ENCODE results near the gene YY2. TPM values are rescaled to one million over a fixed set of nuclear protein-coding genes. Genes with fewer than 3 reads are reported as not detected.

YY2 gene
- polyA plus RNA-seq (2011; rRNA removed) (1.8 and 2.2 TPM in 2 replicates), polyA plus RNA-seq (2017; fragmentation: RNase III; extraction: RNeasy Plus Mini Kit Qiagen cat#74134 plus additional on column Dnase treatment) (2.6 to 3.2 TPM (median 3.2 TPM) in 3 replicates), polyA minus RNA-seq (2011; rRNA and poly(A)+ RNA removed) (1.3 and 1.8 TPM in 2 replicates)
- 1.4 and 1.5 TPM in 2 replicates for polyA plus RNA-seq (2012; cell fraction: cytosol; rRNA removed)
- polyA plus RNA-seq (2012; cell fraction: nucleus; rRNA removed) = 3.8 and 4.2 TPM in 2 replicates

- H3K27ac ChIP-seq = no peak within 1 kb of the TSS
- H3K4me3 ChIP-seq = no peak within 1 kb of the TSS
- no peaks in the 10 kb centered on the region for H3K4me1 ChIP-seq
- no peak for DNase-seq (ENCODE audit: low read depth in 1 of 2, low spot score in 1 of 2)
- no peak for ATAC-seq
- POLR2A ChIA-PET = no interaction called here
- no peak for FAIRE-seq
- H3K4me2 ChIP-seq = no peak within 1 kb of the TSS
- no peak for TF ChIP-seq JUN (IDR thresholded peaks at IDR 0.05)
- no peak for TF ChIP-seq HOXA7 (CRISPR knock-in tag; IDR thresholded peaks at IDR 0.05)
- no peak for TF ChIP-seq HEYL (CRISPR knock-in tag; IDR thresholded peaks at IDR 0.05)
- TF ChIP-seq CEBPB (IDR thresholded peaks at IDR 0.05) = no peak
- no peak for TF ChIP-seq RNF2 (IDR thresholded peaks at IDR 0.05; ENCODE audit: borderline replicate concordance, low read depth)
- TF ChIP-seq POLR2A (IDR thresholded peaks at IDR 0.05; ENCODE audit: low read length) = no peak
- no peak for TF ChIP-seq ZFP36 (IDR thresholded peaks at IDR 0.05; ENCODE audit: borderline replicate concordance, partially characterized antibody)
- TF ChIP-seq ATOH8 (CRISPR knock-in tag; IDR thresholded peaks at IDR 0.05; ENCODE audit: low read depth) = no peak
- TF ChIP-seq, protein P1, sequence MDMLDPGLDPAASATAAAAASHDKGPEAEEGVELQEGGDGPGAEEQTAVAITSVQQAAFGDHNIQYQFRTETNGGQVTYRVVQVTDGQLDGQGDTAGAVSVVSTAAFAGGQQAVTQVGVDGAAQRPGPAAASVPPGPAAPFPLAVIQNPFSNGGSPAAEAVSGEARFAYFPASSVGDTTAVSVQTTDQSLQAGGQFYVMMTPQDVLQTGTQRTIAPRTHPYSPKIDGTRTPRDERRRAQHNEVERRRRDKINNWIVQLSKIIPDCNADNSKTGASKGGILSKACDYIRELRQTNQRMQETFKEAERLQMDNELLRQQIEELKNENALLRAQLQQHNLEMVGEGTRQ (IDR thresholded peaks at IDR 0.05) = no peak
- no peak for TF ChIP-seq HES2 (IDR thresholded peaks at IDR 0.05)
- no peak for TF ChIP-seq CBX8 (IDR thresholded peaks at IDR 0.05)
- TF ChIP-seq SREBF2 (IDR thresholded peaks at IDR 0.05) = no peak
- no peak for TF ChIP-seq CHD2 (IDR thresholded peaks at IDR 0.05; ENCODE audit: low read length, partially characterized antibody)
- no peaks in the 10 kb centered on the region for H3K9me3 ChIP-seq
- WGBS (ENCODE audit: missing lambda C conversion rate) = 91% methylated on average over 29 of the region's 29 CpGs
- CTCF ChIA-PET = interaction anchor here (0.5 kb wide), 1 partner anchor 236 kb away, joined by 3 read pairs; no protein-coding TSS in a partner anchor
Measured at GRCh38 chrX:21855937-21856415, at the start of gene YY2. Gene YY2, plus strand, starts transcription at chrX:21855987. Its CDS starts 498 bp downstream, at chrX:21856485.

DNA sequence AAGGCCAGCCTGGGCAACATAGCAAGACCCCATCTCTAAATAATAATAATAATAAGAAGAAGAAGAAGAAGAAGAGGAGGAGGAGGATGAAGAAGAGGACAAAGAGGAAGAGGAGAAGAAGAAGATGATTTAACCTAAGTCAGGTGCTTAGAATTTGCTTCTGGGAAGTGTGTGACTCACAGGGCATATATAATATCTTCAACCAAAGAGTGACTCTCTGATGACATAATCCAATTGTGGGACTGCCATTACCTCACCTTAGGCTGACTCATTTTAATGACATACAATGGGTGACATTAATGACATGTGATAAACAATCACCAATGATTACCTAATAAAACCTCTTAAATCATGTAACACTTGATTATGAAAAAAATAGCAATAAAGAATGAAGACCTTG lies 49.1 kb upstream of the YY2 start:
- H3K9me3 ChIP-seq = no peaks in the 10 kb centered on the region
- peak in 1 of 2 experiments; percentile 6 for DNase-seq (ENCODE audit: low read depth in 1 of 2, low spot score in 1 of 2)
- CTCF ChIA-PET = no interaction called here
- FAIRE-seq = no peak
- no peak overlapping the region for H3K27ac ChIP-seq
- H3K4me2 ChIP-seq = no peak overlapping the region
- no peak for ATAC-seq
- H3K4me1 ChIP-seq = no peaks in the 10 kb centered on the region
- no peak overlapping the region for H3K4me3 ChIP-seq
- TF ChIP-seq FOSL2 (IDR thresholded peaks at IDR 0.05) = no peak
- TF ChIP-seq FOSL2 (CRISPR knock-in tag; IDR thresholded peaks at IDR 0.05) = peak; percentile 29; the same call in 1 of the 2 replicates
- TF ChIP-seq FOXS1 (CRISPR knock-in tag; IDR thresholded peaks at IDR 0.05) = no peak
- POLR2A ChIA-PET = no interaction called here

DNA sequence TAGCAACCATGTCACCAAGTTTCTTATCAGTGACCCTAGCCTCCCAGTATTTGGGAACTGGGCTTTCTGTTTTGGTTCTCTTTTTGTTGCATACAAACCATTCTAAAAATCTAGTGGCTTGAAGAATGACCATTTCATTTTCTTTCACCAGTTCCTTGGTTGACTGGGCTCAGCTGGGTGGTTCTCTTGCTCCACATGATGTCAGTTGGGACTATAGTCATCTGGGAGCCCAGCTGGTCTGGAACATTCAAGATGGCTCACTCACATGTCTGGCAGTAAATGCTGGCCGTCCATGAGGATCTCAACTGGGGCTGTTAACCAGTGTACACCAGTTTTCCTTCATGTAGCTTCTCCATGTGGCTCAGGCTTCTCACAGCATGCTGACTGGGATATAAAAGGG lies 44.0 kb upstream of the YY2 start:
- no peak overlapping the region for H3K4me2 ChIP-seq
- CTCF ChIA-PET = no interaction called here
- TF ChIP-seq GATA3 (IDR thresholded peaks at IDR 0.05; ENCODE audit: borderline replicate concordance) = no peak
- no peak for TF ChIP-seq ELK1 (IDR thresholded peaks at IDR 0.05; ENCODE audit: low read depth, low read length)
- H3K4me3 ChIP-seq = no peak overlapping the region
- H3K4me1 ChIP-seq = no peaks in the 10 kb centered on the region
- POLR2A ChIA-PET = no interaction called here
- no peak for FAIRE-seq
- WGBS (ENCODE audit: missing lambda C conversion rate) = 17% methylated on average over 1 of the region's 1 CpG
- no peak for DNase-seq (ENCODE audit: low read depth in 1 of 2, low spot score in 1 of 2)
- no peak for ATAC-seq
- H3K27ac ChIP-seq = no peak overlapping the region
- no peaks in the 10 kb centered on the region for H3K9me3 ChIP-seq

GRCh38 chrX:21812628-21813027 lies 43.2 kb upstream of the YY2 start:
- POLR2A ChIA-PET = no interaction called here

More at GRCh38 chrX:21812628-21813027, 43.2 kb upstream of the YY2 start:
- H3K4me2 ChIP-seq = no peak overlapping the region
- no peaks in the 10 kb centered on the region for H3K4me1 ChIP-seq
- 25% methylated on average over 2 of the region's 2 CpGs for WGBS (ENCODE audit: missing lambda C conversion rate)
- no peak for TF ChIP-seq REST (IDR thresholded peaks at IDR 0.05)
- no peak for TF ChIP-seq JUN (IDR thresholded peaks at IDR 0.05)
- no peak for TF ChIP-seq HEYL (CRISPR knock-in tag; IDR thresholded peaks at IDR 0.05)
- TF ChIP-seq CBX2 (IDR thresholded peaks at IDR 0.05; ENCODE audit: borderline replicate concordance, low read depth) = no peak
- no peak for TF ChIP-seq RCOR1 (IDR thresholded peaks at IDR 0.05; ENCODE audit: low read depth, low read length)
- TF ChIP-seq CHD2 (IDR thresholded peaks at IDR 0.05; ENCODE audit: low read length, partially characterized antibody) = no peak
- TF ChIP-seq ZC3H11A (IDR thresholded peaks at IDR 0.05) = no peak
- no peak overlapping the region for H3K27ac ChIP-seq
- no peak for DNase-seq (ENCODE audit: low read depth in 1 of 2, low spot score in 1 of 2)
- no peak for FAIRE-seq
- no peak for ATAC-seq
- CTCF ChIA-PET = no interaction called here
- H3K9me3 ChIP-seq = no peaks in the 10 kb centered on the region
- H3K4me3 ChIP-seq = no peak overlapping the region
